ENCODE data around the gene TRIP10.
A peak's percentile ranks its signal among the peaks of the same experiment; 100 is the strongest.

The TRIP10 gene

GRCh38 chr19:6751189-6751588, 11.7 kb downstream of the TRIP10 start:
- no peak for TF ChIP-seq ZFP3 (CRISPR knock-in tag; IDR thresholded peaks at IDR 0.05)
- TF ChIP-seq ZNF565 (CRISPR knock-in tag; conservative IDR thresholded peaks at IDR 0.05; ENCODE audit: low read depth): no peak
- no peak for TF ChIP-seq ISL1 (CRISPR knock-in tag; IDR thresholded peaks at IDR 0.05)
- no peak for TF ChIP-seq ESRRG (CRISPR knock-in tag; IDR thresholded peaks at IDR 0.05)
- no peak for TF ChIP-seq CREB5 (CRISPR knock-in tag; IDR thresholded peaks at IDR 0.05; ENCODE audit: low read depth)
- TF ChIP-seq TSHZ2 (CRISPR knock-in tag; IDR thresholded peaks at IDR 0.05): no peak
- TF ChIP-seq, protein P1, sequence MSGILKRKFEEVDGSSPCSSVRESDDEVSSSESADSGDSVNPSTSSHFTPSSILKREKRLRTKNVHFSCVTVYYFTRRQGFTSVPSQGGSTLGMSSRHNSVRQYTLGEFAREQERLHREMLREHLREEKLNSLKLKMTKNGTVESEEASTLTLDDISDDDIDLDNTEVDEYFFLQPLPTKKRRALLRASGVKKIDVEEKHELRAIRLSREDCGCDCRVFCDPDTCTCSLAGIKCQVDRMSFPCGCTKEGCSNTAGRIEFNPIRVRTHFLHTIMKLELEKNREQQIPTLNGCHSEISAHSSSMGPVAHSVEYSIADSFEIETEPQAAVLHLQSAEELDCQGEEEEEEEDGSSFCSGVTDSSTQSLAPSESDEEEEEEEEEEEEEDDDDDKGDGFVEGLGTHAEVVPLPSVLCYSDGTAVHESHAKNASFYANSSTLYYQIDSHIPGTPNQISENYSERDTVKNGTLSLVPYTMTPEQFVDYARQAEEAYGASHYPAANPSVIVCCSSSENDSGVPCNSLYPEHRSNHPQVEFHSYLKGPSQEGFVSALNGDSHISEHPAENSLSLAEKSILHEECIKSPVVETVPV (CRISPR knock-in tag; IDR thresholded peaks at IDR 0.05): no peak
- TF ChIP-seq ARNTL (CRISPR knock-in tag; IDR thresholded peaks at IDR 0.05; ENCODE audit: borderline replicate concordance, low read depth): no peak
- TF ChIP-seq OSR1 (CRISPR knock-in tag; IDR thresholded peaks at IDR 0.05): no peak
- TF ChIP-seq PATZ1 (CRISPR knock-in tag; IDR thresholded peaks at IDR 0.05; ENCODE audit: borderline replicate concordance): no peak
- TF ChIP-seq, protein P2, sequence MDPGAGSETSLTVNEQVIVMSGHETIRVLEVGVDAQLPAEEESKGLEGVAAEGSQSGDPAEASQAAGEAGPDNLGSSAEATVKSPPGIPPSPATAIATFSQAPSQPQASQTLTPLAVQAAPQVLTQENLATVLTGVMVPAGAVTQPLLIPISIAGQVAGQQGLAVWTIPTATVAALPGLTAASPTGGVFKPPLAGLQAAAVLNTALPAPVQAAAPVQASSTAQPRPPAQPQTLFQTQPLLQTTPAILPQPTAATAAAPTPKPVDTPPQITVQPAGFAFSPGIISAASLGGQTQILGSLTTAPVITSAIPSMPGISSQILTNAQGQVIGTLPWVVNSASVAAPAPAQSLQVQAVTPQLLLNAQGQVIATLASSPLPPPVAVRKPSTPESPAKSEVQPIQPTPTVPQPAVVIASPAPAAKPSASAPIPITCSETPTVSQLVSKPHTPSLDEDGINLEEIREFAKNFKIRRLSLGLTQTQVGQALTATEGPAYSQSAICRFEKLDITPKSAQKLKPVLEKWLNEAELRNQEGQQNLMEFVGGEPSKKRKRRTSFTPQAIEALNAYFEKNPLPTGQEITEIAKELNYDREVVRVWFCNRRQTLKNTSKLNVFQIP (CRISPR knock-in tag; IDR thresholded peaks at IDR 0.05; ENCODE audit: borderline replicate concordance, low read depth): no peak
- no peak for ATAC-seq

DNA sequence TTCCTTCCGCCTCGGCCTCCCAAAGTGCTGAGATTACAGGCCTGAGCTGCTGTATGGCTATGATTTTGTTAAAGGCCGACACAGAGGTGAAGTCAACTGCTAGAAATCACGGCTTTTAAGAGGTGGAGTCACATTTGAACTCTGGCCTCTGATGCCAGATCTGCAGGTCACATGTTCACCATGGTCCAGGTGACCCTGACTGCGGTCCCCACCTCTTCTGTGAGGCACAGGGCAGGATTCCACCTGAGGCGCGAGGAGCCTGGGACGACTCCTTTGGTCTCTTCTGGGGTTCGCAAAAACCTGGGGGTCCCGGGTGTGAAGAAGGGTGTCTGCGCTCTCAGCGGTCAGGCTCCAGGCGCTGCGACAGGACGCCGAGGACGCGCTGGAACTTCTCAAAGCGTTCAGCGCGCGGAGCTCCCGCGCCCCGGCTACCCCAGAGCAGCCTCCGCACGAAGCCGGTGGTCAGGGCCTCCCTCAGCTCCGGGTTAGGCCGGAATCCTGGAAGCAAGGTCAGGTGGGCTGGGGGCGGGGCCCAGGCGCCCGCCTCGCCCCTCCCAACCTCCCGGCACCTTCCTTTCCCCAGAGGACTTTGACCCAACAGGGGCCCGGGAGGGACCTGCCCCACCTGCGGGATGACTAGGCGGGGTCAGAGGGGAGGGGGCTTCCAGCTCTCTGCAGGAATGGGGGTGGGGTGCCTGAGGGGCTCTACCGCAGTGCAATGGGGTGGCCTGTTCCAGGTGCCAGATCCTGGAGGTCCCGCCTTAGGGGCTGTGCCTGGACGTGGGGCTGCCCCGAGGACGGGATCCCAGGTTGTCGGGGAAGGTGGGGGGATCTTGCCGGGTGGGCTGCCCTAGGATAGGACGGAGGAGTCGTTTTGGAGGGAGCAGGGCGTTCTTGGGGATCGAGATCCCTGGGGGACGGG, 13.0 kb downstream of the TRIP10 start:
- no peak for TF ChIP-seq ARNTL (CRISPR knock-in tag; IDR thresholded peaks at IDR 0.05; ENCODE audit: borderline replicate concordance, low read depth)
- no peak for ATAC-seq

DNA sequence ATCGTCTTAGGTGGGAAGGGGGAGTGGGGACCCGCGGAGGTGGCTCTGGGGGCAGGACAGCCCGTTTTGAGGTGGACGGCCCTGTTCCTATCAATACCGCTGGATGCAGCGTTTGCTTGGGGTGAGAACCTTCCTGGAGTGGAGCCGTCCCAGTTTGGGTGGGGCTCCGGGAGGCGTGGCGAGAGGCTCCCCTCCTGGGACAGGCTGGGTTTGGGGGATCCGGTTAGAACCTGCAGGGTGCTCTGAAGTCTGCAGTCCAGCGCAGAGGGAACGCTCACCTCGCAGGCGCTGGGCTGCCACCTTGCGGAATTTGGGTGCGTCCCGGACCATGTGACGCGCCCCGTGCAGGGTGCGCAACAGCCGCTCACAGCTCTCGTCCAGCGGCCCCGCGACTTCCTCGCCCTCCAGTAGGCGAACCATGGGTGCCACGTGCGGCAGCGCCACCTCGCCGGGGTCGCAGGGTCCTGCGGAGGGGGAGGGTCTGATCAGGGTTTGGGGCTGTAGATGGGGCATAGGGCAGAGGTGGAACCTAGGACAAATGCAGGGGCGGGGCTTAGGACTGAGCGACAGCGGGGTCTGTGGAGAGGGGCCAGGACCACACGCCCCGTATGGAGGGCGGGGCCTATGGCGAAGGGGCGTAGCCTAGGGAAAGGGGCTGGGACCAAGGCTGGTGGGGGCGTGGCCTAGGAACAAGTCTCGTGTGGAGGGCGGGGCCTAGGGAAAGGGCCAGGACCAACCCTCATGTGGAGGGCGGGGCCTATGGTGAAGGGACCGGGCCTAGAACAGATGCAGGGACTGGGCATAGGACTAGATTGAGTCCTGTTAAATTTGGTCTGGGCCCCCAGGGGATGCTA, 13.9 kb downstream of the TRIP10 start:
- TF ChIP-seq ZC3H10 (CRISPR knock-in tag; IDR thresholded peaks at IDR 0.05) (no peak), CSDC2 (CRISPR knock-in tag; IDR thresholded peaks at IDR 0.05) (no peak), GLIS3 (CRISPR knock-in tag; IDR thresholded peaks at IDR 0.05) (no peak)
- peak; percentile 88 for ATAC-seq

DNA sequence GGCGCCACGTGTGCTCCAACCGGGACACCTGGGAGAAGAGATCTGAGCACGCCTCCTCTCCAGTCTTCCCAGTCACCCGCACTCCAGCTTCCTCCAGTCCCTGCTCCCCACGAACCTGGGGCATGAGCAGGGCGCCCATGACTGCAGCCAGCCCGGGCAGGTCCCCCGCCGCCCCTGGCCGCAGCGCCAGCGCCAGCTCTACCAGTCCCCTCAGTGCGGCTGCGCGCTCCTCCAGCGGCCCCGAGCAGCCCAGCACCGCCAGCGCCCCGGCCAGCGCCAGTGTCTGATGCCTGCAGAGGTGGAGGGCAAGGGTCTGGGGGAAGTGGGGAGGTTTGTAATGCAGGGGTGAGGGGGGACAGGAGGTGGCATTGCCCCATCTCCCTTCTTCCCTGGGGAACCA, 14.7 kb downstream of the TRIP10 start:
- no peak for TF ChIP-seq ZNF8 (CRISPR knock-in tag; IDR thresholded peaks at IDR 0.05)
- TF ChIP-seq SNAI2 (CRISPR knock-in tag; IDR thresholded peaks at IDR 0.05): no peak
- TF ChIP-seq TCF4 (CRISPR knock-in tag; IDR thresholded peaks at IDR 0.05; ENCODE audit: borderline replicate concordance): no peak
- no peak for TF ChIP-seq OSR1 (CRISPR knock-in tag; IDR thresholded peaks at IDR 0.05)
- no peak for TF ChIP-seq CREB5 (CRISPR knock-in tag; IDR thresholded peaks at IDR 0.05; ENCODE audit: low read depth)
- no peak for TF ChIP-seq ZFP30 (CRISPR knock-in tag; IDR thresholded peaks at IDR 0.05)

More for the DNA sequence above, 14.7 kb downstream of the TRIP10 start:
- no peak for ATAC-seq
